Natural killer cell treated with Interleukin-12 subunit alpha and Interleukin-12 subunit beta and Interleukin-15 and Interleukin-18, amount 100 ng/mL, for 72 hours (primary cell): ENCODE results near the gene STARD3. TPM values are rescaled to one million over a fixed set of nuclear protein-coding genes. Genes with fewer than 3 reads are reported as not detected.
"Not testable (repeated sequence)": the region's sequence is repeated elsewhere in the genome, so short reads cannot be mapped to it uniquely, and the experiment has no call there.

Source experiments
- ATAC-seq, 2 donors: fragments of 150-1000 bp; cut with Tn5 transposase in 1 of 2; sonication (Bioruptor Pico), chemical (Tn5 transposase) in 1 of 2; 2 replicates each; pipeline ENCODE4 v1.10.0; 2021
- DNase-seq: peaks from one replicate; pipeline ENCODE4 v3.0.0; 2022; ENCODE audit warnings: low spot score
- H3K27ac Mint-ChIP-seq, 2 donors: 1 replicate in 1 of 2; 2 replicates in 1 of 2; pipeline ENCODE4 v1.8.0; 2022; ENCODE audit warnings: mixed read lengths in 2 of 2, mild to moderate bottlenecking in 1 of 2, moderate library complexity in 1 of 2
- H3K27me3 Mint-ChIP-seq, 2 donors: 1 replicate in 1 of 2; 2 replicates in 1 of 2; pipeline ENCODE4 v1.8.0; 2022; ENCODE audit warnings: mixed read lengths in 2 of 2
- H3K36me3 Mint-ChIP-seq: one replicate; pipeline ENCODE4 v1.8.0; 2022; ENCODE audit warnings: mixed read lengths
- H3K4me1 Mint-ChIP-seq, 2 donors: 1 replicate in 1 of 2; 2 replicates in 1 of 2; pipeline ENCODE4 v1.8.0; 2022; ENCODE audit warnings: low read depth in 2 of 2, mixed read lengths in 2 of 2, mild to moderate bottlenecking in 1 of 2
- H3K4me3 Mint-ChIP-seq: one replicate; pipeline ENCODE4 v1.8.0; 2022; ENCODE audit warnings: mixed read lengths
- H3K9me3 Mint-ChIP-seq: 2 replicates; pipeline ENCODE4 v1.8.0; 2022; ENCODE audit warnings: mixed read lengths
- total RNA-seq, 2 donors: library from RNA; stranded (reverse); gene quantifications; one replicate each; pipeline ENCODE4 v1.2.3, GENCODE V29; 2022

STARD3 gene
- total RNA-seq, 2 donors from 2014 or later: 97.9 to 139 TPM

- ATAC-seq (no peak), DNase-seq (no peak)
- Mint-ChIP-seq H3K27me3 (peaks cover 5 to 11% of the 10 kb centered on the region in 2 donors), H3K4me1 (peaks cover 2 to 3% of the 10 kb centered on the region in 2 donors), H3K36me3 (no peaks in the 10 kb centered on the region), H3K27ac (no peak overlapping the region), H3K9me3 (no peaks in the 10 kb centered on the region), H3K4me3 (no peak overlapping the region)
These were observed 57.6 kb downstream of the STARD3 start for GRCh38 chr17:39694593-39694992.

GRCh38 chr17:39695089-39695474, 58.1 kb downstream of the STARD3 start:
- no peak for DNase-seq
- H3K27ac Mint-ChIP-seq: no peak overlapping the region
- no peaks in the 10 kb centered on the region for H3K36me3 Mint-ChIP-seq
- peaks cover 4 to 5% of the 10 kb centered on the region in 2 donors for H3K4me1 Mint-ChIP-seq
- peaks cover 8 to 14% of the 10 kb centered on the region in 2 donors for H3K27me3 Mint-ChIP-seq
- H3K4me3 Mint-ChIP-seq: no peak overlapping the region
- ATAC-seq: no peak
- no peaks in the 10 kb centered on the region for H3K9me3 Mint-ChIP-seq

GRCh38 chr17:39696731-39697130, 59.8 kb downstream of the STARD3 start:
- no peak overlapping the region for H3K4me3 Mint-ChIP-seq
- H3K27me3 Mint-ChIP-seq: peaks cover 15 to 21% of the 10 kb centered on the region in 2 donors
- DNase-seq (no peak), ATAC-seq (peak in 1 of 2 donors; percentile 36)
- H3K4me1 Mint-ChIP-seq: peaks cover 9 to 13% of the 10 kb centered on the region in 2 donors
- no peaks in the 10 kb centered on the region for H3K36me3 Mint-ChIP-seq
- H3K27ac Mint-ChIP-seq: no peak overlapping the region
- no peaks in the 10 kb centered on the region for H3K9me3 Mint-ChIP-seq

- Mint-ChIP-seq H3K9me3 (no peaks in the 10 kb centered on the region), H3K4me3 (no peak overlapping the region), H3K4me1 (peaks cover 9 to 19% of the 10 kb centered on the region in 2 donors), H3K27ac (no peak overlapping the region), H3K36me3 (no peaks in the 10 kb centered on the region), H3K27me3 (peaks cover 15 to 21% of the 10 kb centered on the region in 2 donors)
- ATAC-seq: no peak
- no peak for DNase-seq
These were observed 61.0 kb downstream of the STARD3 start for GRCh38 chr17:39697961-39698360.

GRCh38 chr17:39699157-39699817, 62.3 kb downstream of the STARD3 start:
- H3K27me3 Mint-ChIP-seq: peaks cover 15 to 21% of the 10 kb centered on the region in 2 donors
- H3K36me3 Mint-ChIP-seq, H3K9me3 Mint-ChIP-seq, ATAC-seq, H3K27ac Mint-ChIP-seq, DNase-seq: not testable (repeated sequence)
- H3K4me3 Mint-ChIP-seq: peak overlapping the region; percentile 59
- peaks cover 16 to 30% of the 10 kb centered on the region in 2 donors for H3K4me1 Mint-ChIP-seq

- peak within 1 kb of the TSS; percentile 59 for H3K4me3 Mint-ChIP-seq
- H3K27ac Mint-ChIP-seq: peak within 1 kb of the TSS in 1 of 2 donors; percentile 30
- H3K36me3 Mint-ChIP-seq: no peaks in the 10 kb centered on the region
- peaks cover 15 to 21% of the 10 kb centered on the region in 2 donors for H3K27me3 Mint-ChIP-seq
- peaks cover 16 to 35% of the 10 kb centered on the region in 2 donors for H3K4me1 Mint-ChIP-seq
- DNase-seq (no peak), ATAC-seq (no peak)
- no peaks in the 10 kb centered on the region for H3K9me3 Mint-ChIP-seq
These were observed 62.8 kb downstream of the STARD3 start, which contains the start of gene ERBB2 for GRCh38 chr17:39699818-39700147. Gene ERBB2, plus strand, starts transcription at chr17:39700064. Its CDS starts 175 bp downstream, at chr17:39700239.

- DNase-seq (no peak), ATAC-seq (peak in 1 of 2 donors; percentile 17)
- no peaks in the 10 kb centered on the region for H3K36me3 Mint-ChIP-seq
- no peaks in the 10 kb centered on the region for H3K9me3 Mint-ChIP-seq
- peaks cover 16 to 37% of the 10 kb centered on the region in 2 donors for H3K4me1 Mint-ChIP-seq
- peak overlapping the region; percentile 34 for H3K4me3 Mint-ChIP-seq
- H3K27me3 Mint-ChIP-seq: peaks cover 15 to 21% of the 10 kb centered on the region in 2 donors
- peak overlapping the region in 1 of 2 donors; percentile 30 for H3K27ac Mint-ChIP-seq
These were observed 63.4 kb downstream of the STARD3 start for GRCh38 chr17:39700148-39700987.

- Mint-ChIP-seq H3K4me3 (peak overlapping the region; percentile 34), H3K4me1 (peaks cover 16 to 37% of the 10 kb centered on the region in 2 donors), H3K27me3 (peaks cover 15 to 21% of the 10 kb centered on the region in 2 donors), H3K27ac (peak overlapping the region in 1 of 2 donors; percentile 30), H3K9me3 (no peaks in the 10 kb centered on the region), H3K36me3 (no peaks in the 10 kb centered on the region)
- ATAC-seq (no peak), DNase-seq (no peak)
These were observed 64.3 kb downstream of the STARD3 start for GRCh38 chr17:39701012-39701783.

GRCh38 chr17:39701784-39702422, 65.0 kb downstream of the STARD3 start:
- Mint-ChIP-seq H3K36me3 (no peaks in the 10 kb centered on the region), H3K4me3 (no peak overlapping the region), H3K27me3 (peaks cover 15 to 21% of the 10 kb centered on the region in 2 donors), H3K4me1 (peaks cover 18 to 38% of the 10 kb centered on the region in 2 donors), H3K27ac (peak overlapping the region in 1 of 2 donors; percentile 30), H3K9me3 (no peaks in the 10 kb centered on the region)
- no peak for DNase-seq
- ATAC-seq: no peak

- H3K27ac Mint-ChIP-seq: peak overlapping the region in 1 of 2 donors; percentile 64
- no peaks in the 10 kb centered on the region for H3K36me3 Mint-ChIP-seq
- H3K4me1 Mint-ChIP-seq: peaks cover 29 to 42% of the 10 kb centered on the region in 2 donors
- DNase-seq (no peak), ATAC-seq (peak; percentile 62 to 83)
- peaks cover 13 to 21% of the 10 kb centered on the region in 2 donors for H3K27me3 Mint-ChIP-seq
- no peak overlapping the region for H3K4me3 Mint-ChIP-seq
- no peaks in the 10 kb centered on the region for H3K9me3 Mint-ChIP-seq
These were observed 66.3 kb downstream of the STARD3 start for GRCh38 chr17:39702901-39703893.

GRCh38 chr17:39703913-39704312, 67.0 kb downstream of the STARD3 start:
- H3K4me3 Mint-ChIP-seq: no peak overlapping the region
- DNase-seq: no peak
- peak in 1 of 2 donors; percentile 2 for ATAC-seq
- H3K4me1 Mint-ChIP-seq: peaks cover 33 to 49% of the 10 kb centered on the region in 2 donors
- H3K9me3 Mint-ChIP-seq: no peaks in the 10 kb centered on the region
- H3K36me3 Mint-ChIP-seq: no peaks in the 10 kb centered on the region
- H3K27me3 Mint-ChIP-seq: peaks cover 13 to 17% of the 10 kb centered on the region in 2 donors
- peak overlapping the region in 1 of 2 donors; percentile 64 for H3K27ac Mint-ChIP-seq
